Activated CD4-positive, alpha-beta memory T cell treated with anti-CD3 and anti-CD28 coated beads for 36 hours (primary cell): ENCODE results near the gene ME1. TPM values are rescaled to one million over a fixed set of nuclear protein-coding genes. Genes with fewer than 3 reads are reported as not detected.
"Not testable (repeated sequence)": the region's sequence is repeated elsewhere in the genome, so short reads cannot be mapped to it uniquely, and the experiment has no call there.

Experiments used
- CTCF ChIA-PET: fragments of 350-600 bp; sonication (Branson Sonifier 250); formaldehyde crosslinking; loops from one replicate; lab custom pipeline; 2021; ENCODE audit warnings: antibody characterized with exemption, inconsistent platforms; lab: Charles Lee
- POLR2A ChIA-PET: fragments of 350-600 bp; sonication (Branson Sonifier 250); formaldehyde crosslinking; loops from one replicate; lab custom pipeline; 2021; ENCODE audit warnings: antibody characterized with exemption; lab: Charles Lee
- DNase-seq: peaks from one replicate; pipeline ENCODE4 v3.0.0-alpha.2; 2020
- H3K27ac Mint-ChIP-seq: one replicate; pipeline ENCODE4 v1.8.0; 2021; ENCODE audit warnings: mixed read lengths
- H3K27me3 Mint-ChIP-seq: one replicate; pipeline ENCODE4 v1.8.0; 2021; ENCODE audit warnings: mixed read lengths
- H3K36me3 Mint-ChIP-seq: one replicate; pipeline ENCODE4 v1.8.0; 2021; ENCODE audit warnings: mixed read lengths
- H3K4me1 Mint-ChIP-seq: one replicate; pipeline ENCODE4 v1.8.0; 2021; ENCODE audit warnings: low read depth, mixed read lengths
- H3K4me3 Mint-ChIP-seq: one replicate; pipeline ENCODE4 v1.8.0; 2021; ENCODE audit warnings: mild to moderate bottlenecking, mixed read lengths
- H3K9me3 Mint-ChIP-seq: one replicate; pipeline ENCODE4 v1.8.0; 2021; ENCODE audit warnings: mixed read lengths
- intact Hi-C: fragments of 100-400 bp; cut with micrococcal nuclease; formaldehyde crosslinking; loops from one replicate; pipeline ENCODE4 v1.15.1; 2023
- total RNA-seq, 2 experiments: library from RNA; stranded (reverse); gene quantifications; one replicate each; pipeline ENCODE4 v1.2.3, GENCODE V29; 2021

The ME1 gene
- total RNA-seq, 2 experiments from 2014 or later: 0.24 to 0.36 TPM

- H3K27me3 Mint-ChIP-seq: no peaks in the 10 kb centered on the region
- ChIA-PET POLR2A (no interaction called here), CTCF (no interaction called here)
- no peak overlapping the region for H3K4me3 Mint-ChIP-seq
- intact Hi-C loops: no loop called here
- H3K4me1 Mint-ChIP-seq: no peaks in the 10 kb centered on the region
- no peaks in the 10 kb centered on the region for H3K36me3 Mint-ChIP-seq
- H3K27ac Mint-ChIP-seq: no peak overlapping the region
- no peak for DNase-seq
- no peaks in the 10 kb centered on the region for H3K9me3 Mint-ChIP-seq
Observed at GRCh38 chr6:83333500-83333899, 97.4 kb downstream of the ME1 start.

GRCh38 chr6:83314693-83315092 lies 116.2 kb downstream of the ME1 start:
- Mint-ChIP-seq H3K27me3 (peaks cover 5% of the 10 kb centered on the region), H3K27ac (no peak overlapping the region), H3K9me3 (no peaks in the 10 kb centered on the region), H3K4me1 (no peaks in the 10 kb centered on the region), H3K36me3 (no peaks in the 10 kb centered on the region), H3K4me3 (no peak overlapping the region)
- ChIA-PET CTCF (no interaction called here), POLR2A (no interaction called here)
- intact Hi-C loops: no loop called here
- DNase-seq: no peak

- POLR2A ChIA-PET: no interaction called here
- intact Hi-C loops: no loop called here
- Mint-ChIP-seq H3K27me3 (peaks cover 5% of the 10 kb centered on the region), H3K4me1 (no peaks in the 10 kb centered on the region), H3K4me3 (no peak overlapping the region), H3K9me3 (no peaks in the 10 kb centered on the region), H3K27ac (no peak overlapping the region), H3K36me3 (no peaks in the 10 kb centered on the region)
- no peak for DNase-seq
- CTCF ChIA-PET: no interaction called here
Observed at GRCh38 chr6:83313882-83314281, 117.0 kb downstream of the ME1 start.

- ChIA-PET POLR2A (no interaction called here), CTCF (no interaction called here)
- intact Hi-C loops: no loop called here
- no peaks in the 10 kb centered on the region for H3K9me3 Mint-ChIP-seq
- H3K27me3 Mint-ChIP-seq: peaks cover 5% of the 10 kb centered on the region
- no peak overlapping the region for H3K27ac Mint-ChIP-seq
- no peak overlapping the region for H3K4me3 Mint-ChIP-seq
- DNase-seq: no peak
- H3K36me3 Mint-ChIP-seq: no peaks in the 10 kb centered on the region
- H3K4me1 Mint-ChIP-seq: no peaks in the 10 kb centered on the region
Observed at GRCh38 chr6:83311231-83311630, 119.6 kb downstream of the ME1 start.

GRCh38 chr6:83310046-83310445 lies 120.8 kb downstream of the ME1 start:
- Mint-ChIP-seq H3K4me1 (no peaks in the 10 kb centered on the region), H3K36me3 (no peaks in the 10 kb centered on the region), H3K27me3 (peaks cover 7% of the 10 kb centered on the region), H3K9me3 (no peaks in the 10 kb centered on the region), H3K4me3 (no peak overlapping the region), H3K27ac (no peak overlapping the region)
- intact Hi-C loops: no loop called here
- DNase-seq: no peak
- ChIA-PET CTCF (no interaction called here), POLR2A (no interaction called here)

GRCh38 chr6:83309344-83309743 lies 121.5 kb downstream of the ME1 start:
- POLR2A ChIA-PET: no interaction called here
- CTCF ChIA-PET: no interaction called here
- H3K27ac Mint-ChIP-seq: no peak overlapping the region

GRCh38 chr6:83308833-83309232 lies 122.0 kb downstream of the ME1 start:
- Mint-ChIP-seq H3K4me1 (no peaks in the 10 kb centered on the region), H3K36me3 (no peaks in the 10 kb centered on the region), H3K27me3 (peaks cover 7% of the 10 kb centered on the region), H3K27ac (no peak overlapping the region), H3K4me3 (no peak overlapping the region), H3K9me3 (no peaks in the 10 kb centered on the region)
- ChIA-PET POLR2A (no interaction called here), CTCF (no interaction called here)
- intact Hi-C loops: no loop called here
- DNase-seq: no peak

More at GRCh38 chr6:83309344-83309743, 121.5 kb downstream of the ME1 start:
- no peaks in the 10 kb centered on the region for H3K9me3 Mint-ChIP-seq
- peaks cover 7% of the 10 kb centered on the region for H3K27me3 Mint-ChIP-seq
- H3K4me3 Mint-ChIP-seq: no peak overlapping the region
- no peaks in the 10 kb centered on the region for H3K4me1 Mint-ChIP-seq
- DNase-seq: no peak
- H3K36me3 Mint-ChIP-seq: no peaks in the 10 kb centered on the region
- intact Hi-C loops: no loop called here

GRCh38 chr6:83307849-83308248 lies 123.0 kb downstream of the ME1 start:
- no peak for DNase-seq
- intact Hi-C loops: no loop called here
- Mint-ChIP-seq H3K36me3 (no peaks in the 10 kb centered on the region), H3K27ac (no peak overlapping the region), H3K4me3 (no peak overlapping the region), H3K4me1 (no peaks in the 10 kb centered on the region), H3K9me3 (no peaks in the 10 kb centered on the region), H3K27me3 (peaks cover 6% of the 10 kb centered on the region)
- CTCF ChIA-PET: no interaction called here
- POLR2A ChIA-PET: no interaction called here

GRCh38 chr6:83303426-83303825 lies 127.4 kb downstream of the ME1 start:
- intact Hi-C loops: no loop called here
- ChIA-PET POLR2A (no interaction called here), CTCF (no interaction called here)
- H3K36me3 Mint-ChIP-seq: no peaks in the 10 kb centered on the region
- no peak overlapping the region for H3K4me3 Mint-ChIP-seq
- H3K27me3 Mint-ChIP-seq: peaks cover 13% of the 10 kb centered on the region
- no peaks in the 10 kb centered on the region for H3K4me1 Mint-ChIP-seq
- no peak overlapping the region for H3K27ac Mint-ChIP-seq
- no peak for DNase-seq
- no peaks in the 10 kb centered on the region for H3K9me3 Mint-ChIP-seq

GRCh38 chr6:83294676-83295075 lies 136.2 kb downstream of the ME1 start:
- Mint-ChIP-seq H3K4me3 (no peak overlapping the region), H3K27me3 (peaks cover 32% of the 10 kb centered on the region)
- CTCF ChIA-PET: interaction anchor here (0.5 kb wide), 1 partner anchor 892 kb away, joined by 3 read pairs; no protein-coding TSS in a partner anchor

GRCh38 chr6:83292900-83293843 lies 137.7 kb downstream of the ME1 start:
- peaks cover 34% of the 10 kb centered on the region for H3K27me3 Mint-ChIP-seq
- ChIA-PET POLR2A (interaction anchor here (0.8 kb wide), 1 partner anchor 22 kb away, joined by 3 read pairs; no protein-coding TSS in a partner anchor), CTCF (interaction anchor here (1.3 kb wide), 1 partner anchor 228 kb away, joined by 3 read pairs; the partner anchor contains the start of gene UBE3D)
- intact Hi-C loops: loop anchor here (1.0 kb wide), 1 partner anchor 22 kb away; no protein-coding TSS in a partner anchor
- no peak overlapping the region for H3K27ac Mint-ChIP-seq
- DNase-seq: no peak
- H3K4me3 Mint-ChIP-seq: no peak overlapping the region
- no peaks in the 10 kb centered on the region for H3K36me3 Mint-ChIP-seq
- H3K9me3 Mint-ChIP-seq: peaks cover 9% of the 10 kb centered on the region
- peaks cover 9% of the 10 kb centered on the region for H3K4me1 Mint-ChIP-seq

More at GRCh38 chr6:83294676-83295075, 136.2 kb downstream of the ME1 start:
- DNase-seq: no peak
- peaks cover 9% of the 10 kb centered on the region for H3K9me3 Mint-ChIP-seq
- intact Hi-C loops: no loop called here
- POLR2A ChIA-PET: no interaction called here
- peaks cover 9% of the 10 kb centered on the region for H3K4me1 Mint-ChIP-seq
- no peaks in the 10 kb centered on the region for H3K36me3 Mint-ChIP-seq
- no peak overlapping the region for H3K27ac Mint-ChIP-seq

- DNase-seq, POLR2A ChIA-PET, H3K4me1 Mint-ChIP-seq, H3K36me3 Mint-ChIP-seq, intact Hi-C loops, H3K4me3 Mint-ChIP-seq, H3K27ac Mint-ChIP-seq: not testable (repeated sequence)
- peaks cover 20% of the 10 kb centered on the region for H3K27me3 Mint-ChIP-seq
- H3K9me3 Mint-ChIP-seq: peaks cover 11% of the 10 kb centered on the region
- CTCF ChIA-PET: interaction anchor here (0.6 kb wide), 1 partner anchor 385 kb away, joined by 4 read pairs; no protein-coding TSS in a partner anchor
Observed at GRCh38 chr6:83287298-83287697, 143.6 kb downstream of the ME1 start.
